ENCODE data around the gene TXN2.

DNA sequence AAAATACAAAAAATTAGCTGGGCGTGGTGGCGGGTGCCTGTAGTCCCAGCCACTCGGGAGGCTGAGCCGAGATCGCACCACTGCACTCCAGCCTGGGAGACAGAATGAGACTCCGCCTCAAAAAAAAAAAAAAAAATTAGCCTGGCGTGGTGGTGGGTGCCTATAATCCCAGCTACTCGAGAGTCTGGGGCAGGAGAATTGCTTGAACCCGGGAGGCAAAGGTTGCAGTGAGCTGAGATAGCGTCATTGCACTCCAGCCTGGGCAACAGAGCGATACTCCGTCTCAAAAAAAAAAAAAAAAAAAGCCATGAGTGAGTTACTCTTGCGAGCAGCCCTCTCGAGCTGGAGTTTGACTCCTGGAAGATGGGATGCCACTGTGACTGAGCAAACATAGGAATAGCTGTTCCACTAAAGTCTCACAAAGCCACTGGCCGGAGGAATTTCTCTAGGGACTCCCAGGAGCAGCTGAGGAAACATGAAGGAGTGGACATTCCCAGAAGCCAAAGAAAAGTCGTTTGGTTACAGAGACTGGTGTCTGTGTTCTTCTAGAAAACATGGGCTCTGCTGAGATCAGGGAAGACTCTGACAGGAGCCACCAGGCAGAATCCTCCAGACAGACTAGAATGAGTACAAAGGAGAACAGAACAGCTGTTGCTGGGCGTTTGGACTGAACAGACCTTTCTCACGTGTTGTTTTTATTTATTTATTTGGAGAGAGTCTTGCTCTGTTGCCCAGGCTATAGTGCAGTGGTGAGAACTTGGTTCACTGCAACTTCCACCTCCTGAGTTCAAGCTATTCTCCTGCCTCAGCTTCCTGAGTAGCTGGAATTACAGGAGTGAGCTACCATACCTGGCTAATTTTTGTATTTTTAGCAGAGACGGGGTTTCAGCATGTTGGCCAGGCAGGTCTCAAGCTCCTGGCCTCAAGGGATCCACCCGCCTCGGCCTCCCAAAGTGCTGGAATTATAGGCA is 61.2 kb downstream of the TXN2 start:
- TF ChIP-seq POLR2AphosphoS5 (IDR thresholded peaks at IDR 0.05; ENCODE audit: low read depth, low read length) (no peak), FOXP2 (optimal IDR thresholded peaks at IDR 0.05; ENCODE audit: borderline replicate concordance, extremely low read depth, extremely low read length, insufficient read depth) (no peak), TAF1 (IDR thresholded peaks at IDR 0.05; ENCODE audit: borderline replicate concordance, insufficient read depth, low read length) (no peak), SIN3A (IDR thresholded peaks at IDR 0.05; ENCODE audit: borderline replicate concordance, insufficient read depth, low read length) (no peak)
- TF ChIP-seq, protein P1, sequence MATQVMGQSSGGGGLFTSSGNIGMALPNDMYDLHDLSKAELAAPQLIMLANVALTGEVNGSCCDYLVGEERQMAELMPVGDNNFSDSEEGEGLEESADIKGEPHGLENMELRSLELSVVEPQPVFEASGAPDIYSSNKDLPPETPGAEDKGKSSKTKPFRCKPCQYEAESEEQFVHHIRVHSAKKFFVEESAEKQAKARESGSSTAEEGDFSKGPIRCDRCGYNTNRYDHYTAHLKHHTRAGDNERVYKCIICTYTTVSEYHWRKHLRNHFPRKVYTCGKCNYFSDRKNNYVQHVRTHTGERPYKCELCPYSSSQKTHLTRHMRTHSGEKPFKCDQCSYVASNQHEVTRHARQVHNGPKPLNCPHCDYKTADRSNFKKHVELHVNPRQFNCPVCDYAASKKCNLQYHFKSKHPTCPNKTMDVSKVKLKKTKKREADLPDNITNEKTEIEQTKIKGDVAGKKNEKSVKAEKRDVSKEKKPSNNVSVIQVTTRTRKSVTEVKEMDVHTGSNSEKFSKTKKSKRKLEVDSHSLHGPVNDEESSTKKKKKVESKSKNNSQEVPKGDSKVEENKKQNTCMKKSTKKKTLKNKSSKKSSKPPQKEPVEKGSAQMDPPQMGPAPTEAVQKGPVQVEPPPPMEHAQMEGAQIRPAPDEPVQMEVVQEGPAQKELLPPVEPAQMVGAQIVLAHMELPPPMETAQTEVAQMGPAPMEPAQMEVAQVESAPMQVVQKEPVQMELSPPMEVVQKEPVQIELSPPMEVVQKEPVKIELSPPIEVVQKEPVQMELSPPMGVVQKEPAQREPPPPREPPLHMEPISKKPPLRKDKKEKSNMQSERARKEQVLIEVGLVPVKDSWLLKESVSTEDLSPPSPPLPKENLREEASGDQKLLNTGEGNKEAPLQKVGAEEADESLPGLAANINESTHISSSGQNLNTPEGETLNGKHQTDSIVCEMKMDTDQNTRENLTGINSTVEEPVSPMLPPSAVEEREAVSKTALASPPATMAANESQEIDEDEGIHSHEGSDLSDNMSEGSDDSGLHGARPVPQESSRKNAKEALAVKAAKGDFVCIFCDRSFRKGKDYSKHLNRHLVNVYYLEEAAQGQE (IDR thresholded peaks at IDR 0.05; ENCODE audit: insufficient read depth in 1 of 2, low read depth in 2 of 2, low read length in 2 of 2) = no peak
